GM21515 (cell line): ENCODE measurements around the gene KIF14.

ENCODE experiments used
- ATAC-seq: cut with Tn5 transposase; IDR thresholded peaks from one replicate; pipeline ENCODE4 v1.9.1; 2021; ENCODE audit not compliant: unreplicated experiment

KIF14 gene

GRCh38 chr1:200620273-200621131, at the start of gene KIF14:
KIF14 (minus strand) TSS chr1:200620751; CDS start chr1:200618723, 2,028 bp downstream.
- peak; percentile 89 for ATAC-seq

- ATAC-seq, result peak; percentile 88
These were observed 49.0 kb upstream of the KIF14 start, which contains the start of gene DDX59 for GRCh38 chr1:200669314-200670241. DDX59 (minus strand) TSS chr1:200669907; CDS start chr1:200666740, 3,167 bp downstream.

DNA sequence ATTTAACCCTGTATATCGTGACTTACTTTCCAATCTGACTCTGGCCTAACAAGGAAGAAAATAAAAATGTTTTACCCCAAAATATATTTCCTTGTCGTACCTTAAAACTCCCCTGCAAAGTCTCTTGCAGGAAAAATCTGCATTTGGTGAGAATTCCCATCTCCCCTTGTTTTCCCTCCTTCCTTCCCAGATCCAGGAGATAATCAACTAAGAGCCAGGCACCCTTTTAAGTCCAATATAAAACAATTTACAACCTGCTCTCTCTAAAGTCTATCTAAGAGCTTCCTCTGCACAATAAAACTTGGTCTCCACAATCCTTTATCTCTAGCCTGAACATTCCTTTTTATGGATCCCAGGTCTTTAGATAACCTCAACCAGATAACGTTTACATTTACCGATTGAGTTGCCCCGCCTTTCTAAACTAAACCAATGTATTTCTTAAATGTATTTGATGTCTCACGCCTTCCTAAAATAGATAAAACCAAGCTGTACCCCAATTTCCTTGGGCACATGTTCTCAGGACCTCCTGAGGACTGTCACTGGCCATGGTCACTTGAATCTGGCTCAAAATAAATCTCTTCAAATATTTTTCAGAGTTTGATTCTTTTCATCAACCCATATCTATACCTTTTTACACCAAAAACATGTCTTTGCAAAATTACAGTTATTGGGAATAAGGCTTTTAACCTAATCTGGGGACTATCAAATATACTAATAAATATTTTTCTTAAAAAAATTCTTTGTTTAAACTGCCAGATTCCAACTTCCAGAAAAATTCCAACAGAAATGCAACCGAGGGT, 48.2 kb upstream of the KIF14 start:
- no peak for ATAC-seq

- ATAC-seq, result no peak
These were observed 45.8 kb upstream of the KIF14 start for GRCh38 chr1:200666309-200666708.

DNA sequence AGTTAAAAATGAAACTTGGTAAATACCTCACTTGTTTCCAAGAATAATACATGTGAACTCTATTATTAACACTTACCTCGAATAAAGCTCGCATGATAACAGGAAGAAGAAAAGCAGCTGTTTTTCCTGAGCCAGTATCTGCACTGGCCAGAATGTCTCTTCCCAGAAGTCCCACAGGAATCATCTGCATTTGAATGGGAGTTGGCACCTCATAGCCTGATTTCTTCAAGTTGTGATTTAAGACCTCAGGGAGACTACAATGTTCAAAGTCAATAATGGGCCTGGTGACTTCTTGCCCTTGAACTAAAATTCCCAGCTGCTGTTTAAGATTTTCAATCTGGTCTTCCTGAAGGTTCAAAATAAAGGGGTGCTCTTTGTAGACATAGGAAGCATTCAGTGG, 45.3 kb upstream of the KIF14 start:
- ATAC-seq, result no peak

GRCh38 chr1:200660719-200661118, 40.2 kb upstream of the KIF14 start:
- ATAC-seq, result no peak

- no peak for ATAC-seq
These were observed 38.7 kb upstream of the KIF14 start for GRCh38 chr1:200659269-200659668.

DNA sequence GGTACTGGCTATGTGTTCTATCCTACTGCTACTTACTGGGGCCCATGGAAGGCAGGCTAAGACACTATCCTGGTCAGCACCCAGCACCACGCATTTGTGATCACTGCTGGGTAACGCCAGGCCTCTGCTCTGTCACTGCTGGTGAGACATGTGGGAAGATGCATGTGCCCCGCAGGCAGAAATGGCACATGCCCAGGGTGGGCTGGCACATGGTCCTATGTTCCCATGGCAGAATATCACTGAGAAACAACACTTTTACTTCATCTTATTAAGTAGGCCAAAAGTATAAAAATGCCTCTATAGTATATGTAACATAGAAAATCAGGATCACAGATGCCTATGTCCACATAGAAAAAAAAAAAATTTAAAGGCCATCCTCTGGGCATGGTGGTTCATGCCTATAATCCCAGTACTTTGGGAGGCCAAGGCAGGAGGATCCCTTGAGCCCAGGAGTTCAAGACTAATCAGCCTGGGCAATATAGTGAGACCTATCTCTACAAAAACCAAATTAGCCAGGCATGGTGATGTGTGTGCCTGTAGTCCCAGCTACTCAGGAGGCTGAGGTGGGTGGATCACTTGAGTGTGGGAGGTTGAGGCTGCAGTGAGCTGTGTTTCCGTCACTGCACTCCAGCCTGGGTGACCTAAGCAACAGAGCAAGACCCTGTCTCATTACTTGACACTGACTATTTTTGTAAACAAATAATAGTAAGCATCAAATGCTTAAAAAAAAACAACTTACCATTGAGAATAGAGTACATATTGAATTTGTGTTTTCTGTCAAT, 37.7 kb upstream of the KIF14 start:
- ATAC-seq, result no peak

- peak; percentile 94 for ATAC-seq
These were observed 34.1 kb upstream of the KIF14 start for GRCh38 chr1:200654660-200655059.

- no peak for ATAC-seq
These were observed 32.5 kb upstream of the KIF14 start for GRCh38 chr1:200653022-200653462.

- no peak for ATAC-seq
These were observed 31.8 kb upstream of the KIF14 start for GRCh38 chr1:200652378-200652777.

- no peak for ATAC-seq
These were observed 26.0 kb upstream of the KIF14 start for GRCh38 chr1:200646515-200646914.

GRCh38 chr1:200644021-200644420, 23.5 kb upstream of the KIF14 start:
- no peak for ATAC-seq

- no peak for ATAC-seq
These were observed 21.9 kb upstream of the KIF14 start for GRCh38 chr1:200642481-200642880.

DNA sequence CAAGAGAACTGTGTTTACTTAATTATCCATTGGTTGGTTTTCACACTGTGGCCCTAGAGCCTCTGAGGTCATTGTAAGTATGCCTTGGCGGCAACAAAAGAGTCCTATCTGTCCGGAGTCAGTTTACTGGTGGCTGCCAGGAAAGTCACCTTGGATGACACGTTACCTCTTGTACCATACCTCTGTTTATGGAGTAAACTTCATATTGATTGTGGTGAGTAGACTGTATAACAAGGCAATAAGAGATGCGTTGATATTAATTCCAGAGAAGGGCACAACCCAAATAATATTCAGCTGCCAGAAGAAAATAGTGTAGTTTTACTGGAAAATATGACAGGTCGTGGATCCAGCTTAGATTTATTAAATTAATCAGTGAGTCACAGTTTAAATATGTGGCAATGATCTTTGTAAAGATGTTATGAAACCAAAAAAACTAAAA, 20.4 kb upstream of the KIF14 start:
- no peak for ATAC-seq

- peak; percentile 5 for ATAC-seq
These were observed 19.9 kb upstream of the KIF14 start for GRCh38 chr1:200640373-200640962.

GRCh38 chr1:200638073-200638472, 17.5 kb upstream of the KIF14 start:
- ATAC-seq, result no peak

DNA sequence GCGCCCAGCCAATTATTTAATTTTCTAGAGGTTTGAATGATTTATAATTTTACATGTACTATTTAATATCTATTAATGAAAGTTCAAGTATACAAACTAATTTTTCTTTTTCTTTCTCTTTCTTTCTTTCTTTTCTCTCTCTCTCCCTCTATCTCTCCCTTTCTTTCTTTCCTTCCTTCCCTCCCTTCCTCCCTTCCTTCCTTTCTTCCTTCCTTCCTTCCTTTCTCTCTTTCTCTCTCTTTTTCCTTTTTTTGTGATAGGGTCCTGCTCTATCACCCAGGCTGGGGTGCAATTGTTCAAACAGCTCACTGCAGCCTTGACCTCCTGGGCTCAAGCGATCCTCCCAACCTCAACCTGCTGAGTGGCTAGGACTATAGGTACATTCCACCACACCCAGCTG, 16.1 kb upstream of the KIF14 start:
- no peak for ATAC-seq

DNA sequence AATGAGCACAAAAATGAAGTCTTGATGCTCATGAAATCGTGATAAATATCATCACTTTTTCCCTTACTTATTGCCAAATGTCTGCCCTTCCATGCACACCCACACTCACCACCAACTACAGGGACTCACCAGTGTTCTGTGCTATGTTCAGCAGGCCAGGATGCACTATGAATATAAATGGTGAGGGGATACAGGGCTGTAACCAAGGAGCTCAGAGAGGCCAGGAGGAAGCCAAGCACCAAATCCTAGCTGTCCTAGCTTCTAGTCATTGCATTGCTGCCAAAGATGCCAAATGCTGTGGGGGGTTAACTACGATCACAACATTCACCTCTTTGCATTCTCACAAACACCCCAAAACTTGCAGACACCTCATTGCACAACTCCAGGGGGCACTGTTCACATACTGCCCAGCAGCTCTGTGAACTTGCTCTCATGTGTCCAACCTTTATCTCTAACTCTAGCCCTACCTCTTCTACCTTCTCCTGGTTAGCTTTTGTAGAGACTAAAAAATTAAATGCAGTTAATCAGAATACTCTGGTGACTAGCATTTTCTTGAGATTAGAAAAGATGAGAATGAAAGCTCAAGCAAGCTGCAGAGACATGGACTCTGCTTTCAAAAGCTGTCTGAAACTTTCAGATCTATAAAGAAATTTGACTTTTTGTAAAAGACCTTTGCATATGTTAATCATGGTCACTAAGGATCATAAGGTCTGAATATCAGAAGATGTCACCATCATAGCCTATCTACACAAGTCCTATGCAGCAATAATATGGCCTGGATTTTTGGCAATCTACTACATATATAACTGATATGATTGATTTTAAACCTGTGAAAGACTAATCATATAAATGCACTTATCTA, 13.9 kb upstream of the KIF14 start:
- no peak for ATAC-seq
